Mononuclear cell (primary cell): ENCODE measurements around the gene FGGY. TPM values are rescaled to one million over a fixed set of nuclear protein-coding genes. Genes with fewer than 3 reads are reported as not detected.
"Not testable (repeated sequence)": the region's sequence is repeated elsewhere in the genome, so short reads cannot be mapped to it uniquely, and the experiment has no call there.

Experiments used
- H3K27me3 ChIP-seq: 2 replicates; pipeline ENCODE4 v1.6.0; 2011; ENCODE audit warnings: low read length, control low read depth; ENCODE audit not compliant: insufficient read depth
- H3K4me1 ChIP-seq: 2 replicates; pipeline ENCODE4 v1.5.1; 2011; ENCODE audit warnings: mild to moderate bottlenecking, low read length, control low read depth; ENCODE audit not compliant: insufficient read depth
- H3K4me3 ChIP-seq: 2 replicates; pipeline ENCODE4 v1.5.1; 2011; ENCODE audit warnings: mild to moderate bottlenecking, low read length, moderate library complexity
- H3K9me3 ChIP-seq: 2 replicates; pipeline ENCODE4 v1.5.1; 2011; ENCODE audit warnings: low read depth, mild to moderate bottlenecking, control low read depth, low read length
- total RNA-seq: library from RNA; depleted of rRNA; stranded (reverse); fragments of >200 nt; gene quantifications from one replicate; pipeline ENCODE4 v1.2.3, GENCODE V29; 2012

The FGGY gene
- total RNA-seq, 1 donor: 15.2 TPM

GRCh38 chr1:59574085-59574484 lies 277.2 kb downstream of the FGGY start:
- H3K4me3 ChIP-seq: no peak overlapping the region
- no peaks in the 10 kb centered on the region for H3K9me3 ChIP-seq
- H3K4me1 ChIP-seq: peaks cover 30% of the 10 kb centered on the region
- no peaks in the 10 kb centered on the region for H3K27me3 ChIP-seq

DNA sequence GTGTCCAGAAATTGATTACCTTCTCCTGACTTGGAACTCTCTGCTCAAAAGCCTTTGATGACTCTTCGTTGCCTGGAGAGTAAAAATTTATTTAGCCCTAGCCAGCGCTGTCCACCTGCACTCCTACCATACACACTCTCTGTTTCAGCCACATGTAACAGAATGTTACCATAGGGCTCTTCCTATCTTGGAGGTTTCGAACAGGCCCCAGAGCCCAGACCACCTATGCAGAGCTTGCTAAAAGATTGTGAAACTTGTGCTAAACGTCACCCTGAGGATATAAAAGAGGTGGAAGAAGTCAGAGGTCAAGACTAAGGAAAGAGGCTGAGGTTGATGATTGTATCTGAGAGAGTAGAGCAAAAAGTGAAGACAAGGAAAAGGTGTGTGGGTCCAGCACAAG lies 280.9 kb downstream of the FGGY start:
- H3K4me3 ChIP-seq: no peak overlapping the region
- no peaks in the 10 kb centered on the region for H3K27me3 ChIP-seq
- peaks cover 14% of the 10 kb centered on the region for H3K4me1 ChIP-seq
- H3K9me3 ChIP-seq: no peaks in the 10 kb centered on the region

DNA sequence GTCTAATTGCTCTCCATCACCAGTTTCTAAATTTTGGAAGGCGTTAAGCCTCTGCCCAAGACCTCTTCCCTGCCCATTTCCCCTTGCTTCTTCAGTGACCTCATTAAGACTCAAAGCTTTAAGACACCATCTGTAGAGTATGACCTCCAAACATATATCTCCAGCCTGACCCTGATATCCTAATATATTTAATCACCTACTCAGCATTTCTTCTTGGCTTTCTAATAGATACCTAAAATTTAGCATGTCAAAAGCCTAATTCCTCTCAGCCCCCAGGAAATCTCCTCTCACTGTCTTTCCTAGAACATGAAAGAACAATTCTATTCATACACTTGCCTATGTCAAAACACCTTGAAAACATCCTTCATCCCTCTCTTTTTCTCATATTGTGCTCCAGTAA lies 282.3 kb downstream of the FGGY start:
- peaks cover 14% of the 10 kb centered on the region for H3K4me1 ChIP-seq
- no peaks in the 10 kb centered on the region for H3K9me3 ChIP-seq
- H3K27me3 ChIP-seq: no peaks in the 10 kb centered on the region
- no peak overlapping the region for H3K4me3 ChIP-seq

DNA sequence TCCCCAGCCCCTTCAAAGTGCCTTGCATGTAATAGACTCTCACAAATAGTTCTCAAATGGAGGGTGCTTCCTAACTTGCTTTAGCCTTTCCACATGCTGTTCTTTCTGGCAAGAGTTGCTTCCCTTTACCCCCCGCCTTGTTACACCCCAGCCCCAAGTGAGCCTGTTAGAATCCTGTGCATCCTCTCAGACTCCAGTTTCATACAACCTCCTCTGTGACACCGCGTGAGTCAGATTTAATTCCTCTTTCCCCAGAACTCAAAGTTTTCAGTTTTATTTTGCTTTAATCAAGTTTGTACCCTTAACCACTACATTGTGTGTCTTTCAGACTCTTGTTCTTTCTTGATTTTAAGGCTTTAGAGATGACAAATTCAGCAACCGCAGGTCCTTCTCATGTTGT lies 283.4 kb downstream of the FGGY start:
- Histone ChIP-seq H3K4me3 (no peak overlapping the region), H3K9me3 (no peaks in the 10 kb centered on the region), H3K27me3 (no peaks in the 10 kb centered on the region), H3K4me1 (peaks cover 14% of the 10 kb centered on the region)

GRCh38 chr1:59592410-59592809 lies 295.5 kb downstream of the FGGY start:
- not testable (repeated sequence) for H3K27me3 ChIP-seq

DNA sequence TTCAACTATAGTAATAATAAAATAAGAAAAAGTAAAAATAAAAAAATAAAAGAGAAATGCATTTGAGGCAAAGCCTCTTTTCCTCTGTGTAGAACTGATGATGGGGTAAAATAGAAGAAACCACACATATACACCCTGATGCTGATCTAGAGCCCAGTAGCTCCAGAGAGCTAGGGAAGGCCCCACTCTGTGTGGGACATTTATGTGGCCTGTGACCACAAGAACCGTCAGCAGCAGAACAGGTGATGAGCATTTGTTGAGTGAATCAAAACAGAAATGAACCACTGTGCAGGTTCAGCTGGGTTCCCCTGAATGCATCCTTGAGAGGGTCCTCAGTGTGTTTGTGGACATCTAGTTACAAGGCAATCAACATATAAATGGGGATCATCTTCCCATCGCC lies 296.0 kb downstream of the FGGY start:
- no peaks in the 10 kb centered on the region for H3K27me3 ChIP-seq

More at GRCh38 chr1:59592410-59592809, 295.5 kb downstream of the FGGY start:
- not testable (repeated sequence) for H3K4me1 ChIP-seq, H3K9me3 ChIP-seq, H3K4me3 ChIP-seq

DNA sequence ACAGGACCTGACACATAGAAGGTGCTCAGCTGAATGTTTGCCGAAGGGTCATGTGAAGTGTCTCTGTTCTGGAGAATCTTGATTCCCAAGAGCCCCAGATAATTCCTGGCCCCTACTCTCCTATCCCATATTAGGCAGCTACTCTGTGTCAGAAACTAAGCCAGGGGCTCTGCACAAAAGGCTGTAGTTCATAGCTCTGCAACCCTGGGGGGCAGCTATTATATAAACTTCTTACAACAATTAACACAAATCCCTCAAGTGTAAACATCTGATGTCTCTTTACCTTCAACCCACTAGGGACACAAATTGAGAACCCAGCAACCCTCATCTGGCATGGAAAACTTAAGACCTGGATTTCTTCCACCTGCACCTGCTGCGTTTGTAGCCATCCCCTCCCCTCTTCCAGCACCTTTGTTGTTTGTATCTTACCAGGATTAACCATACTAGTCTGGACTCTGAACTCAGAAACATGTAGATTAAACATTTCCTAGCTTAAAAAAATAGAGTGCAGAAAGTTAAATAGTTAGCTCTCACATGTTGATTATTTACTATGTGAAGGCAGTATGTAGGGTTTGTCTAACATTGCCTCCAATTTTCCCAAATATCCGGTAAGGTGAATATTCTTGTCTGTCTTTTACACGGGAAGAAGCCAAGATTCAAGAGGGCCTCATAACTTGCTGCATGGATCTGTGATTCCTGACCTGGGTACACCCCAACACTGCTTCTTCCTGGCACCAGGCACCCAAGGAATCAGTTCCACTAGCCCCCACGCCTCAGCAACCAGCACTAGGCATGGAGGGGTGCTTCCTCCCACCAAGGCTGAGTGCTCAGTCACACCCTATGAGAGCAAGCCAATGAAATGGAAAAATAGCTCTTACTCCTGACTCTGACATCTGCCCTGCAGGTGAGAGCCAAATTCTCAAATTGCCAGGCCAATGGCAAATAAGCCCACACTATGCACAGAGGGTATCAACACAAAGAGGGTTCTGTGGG lies 297.2 kb downstream of the FGGY start:
- no peaks in the 10 kb centered on the region for H3K27me3 ChIP-seq
- no peak overlapping the region for H3K4me3 ChIP-seq
- no peaks in the 10 kb centered on the region for H3K4me1 ChIP-seq
- no peaks in the 10 kb centered on the region for H3K9me3 ChIP-seq

More for the DNA sequence above, 296.0 kb downstream of the FGGY start:
- Histone ChIP-seq H3K9me3 (no peaks in the 10 kb centered on the region), H3K4me1 (no peaks in the 10 kb centered on the region), H3K4me3 (no peak overlapping the region)

GRCh38 chr1:59595774-59596173 lies 298.9 kb downstream of the FGGY start:
- H3K27me3 ChIP-seq: no peaks in the 10 kb centered on the region
- no peak overlapping the region for H3K4me3 ChIP-seq
- no peaks in the 10 kb centered on the region for H3K9me3 ChIP-seq
- no peaks in the 10 kb centered on the region for H3K4me1 ChIP-seq

DNA sequence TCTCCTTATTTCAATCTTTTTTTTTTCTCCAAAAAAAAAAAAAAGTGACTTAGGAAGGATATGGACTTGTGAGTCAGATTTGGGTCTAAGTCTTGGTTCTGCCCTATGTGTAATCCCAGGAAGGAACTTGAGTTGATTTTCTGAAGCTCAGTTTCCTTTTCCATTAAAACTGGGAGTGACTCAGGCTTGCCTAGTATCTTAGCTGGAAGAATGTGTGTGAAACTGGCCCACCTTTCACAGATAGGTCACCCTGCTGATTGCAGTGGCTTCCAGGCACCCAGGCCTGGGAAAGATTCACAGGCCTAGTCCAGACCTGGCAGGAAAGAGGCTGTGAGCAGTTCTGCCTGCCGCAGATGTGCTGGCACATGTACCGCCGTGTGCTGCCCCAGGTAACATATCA lies 299.5 kb downstream of the FGGY start:
- H3K9me3 ChIP-seq: no peaks in the 10 kb centered on the region
- no peak overlapping the region for H3K4me3 ChIP-seq
- H3K4me1 ChIP-seq: no peaks in the 10 kb centered on the region
- H3K27me3 ChIP-seq: no peaks in the 10 kb centered on the region

GRCh38 chr1:59596956-59597355 lies 300.1 kb downstream of the FGGY start:
- no peaks in the 10 kb centered on the region for H3K27me3 ChIP-seq
- H3K4me3 ChIP-seq: no peak overlapping the region
- H3K4me1 ChIP-seq: no peaks in the 10 kb centered on the region
- no peaks in the 10 kb centered on the region for H3K9me3 ChIP-seq

GRCh38 chr1:59597420-59598119 lies 300.7 kb downstream of the FGGY start:
- Histone ChIP-seq H3K4me1 (no peaks in the 10 kb centered on the region), H3K9me3 (no peaks in the 10 kb centered on the region), H3K4me3 (no peak overlapping the region), H3K27me3 (no peaks in the 10 kb centered on the region)

GRCh38 chr1:59598120-59598440 lies 301.2 kb downstream of the FGGY start:
- no peaks in the 10 kb centered on the region for H3K4me1 ChIP-seq
- H3K4me3 ChIP-seq: no peak overlapping the region
- no peaks in the 10 kb centered on the region for H3K27me3 ChIP-seq
- H3K9me3 ChIP-seq: no peaks in the 10 kb centered on the region

GRCh38 chr1:59601041-59601441 lies 304.1 kb downstream of the FGGY start:
- no peaks in the 10 kb centered on the region for H3K9me3 ChIP-seq
- no peaks in the 10 kb centered on the region for H3K4me1 ChIP-seq
- H3K27me3 ChIP-seq: no peaks in the 10 kb centered on the region
- no peak overlapping the region for H3K4me3 ChIP-seq

- Histone ChIP-seq H3K4me3 (no peak overlapping the region), H3K4me1 (no peaks in the 10 kb centered on the region), H3K9me3 (no peaks in the 10 kb centered on the region), H3K27me3 (no peaks in the 10 kb centered on the region)
Observed at GRCh38 chr1:59601811-59602210, 304.9 kb downstream of the FGGY start.

- no peaks in the 10 kb centered on the region for H3K27me3 ChIP-seq
- no peaks in the 10 kb centered on the region for H3K4me1 ChIP-seq
- H3K9me3 ChIP-seq: no peaks in the 10 kb centered on the region
- no peak overlapping the region for H3K4me3 ChIP-seq
Observed at GRCh38 chr1:59604191-59604590, 307.3 kb downstream of the FGGY start.
